ENCODE results near the gene TPCN1. TPM values are rescaled to one million over a fixed set of nuclear protein-coding genes. Genes with fewer than 3 reads are reported as not detected.

Gene TPCN1
- total RNA-seq, 4 donors from 2014 or later = 29.4 to 52.0 (median 33.5) TPM

DNA sequence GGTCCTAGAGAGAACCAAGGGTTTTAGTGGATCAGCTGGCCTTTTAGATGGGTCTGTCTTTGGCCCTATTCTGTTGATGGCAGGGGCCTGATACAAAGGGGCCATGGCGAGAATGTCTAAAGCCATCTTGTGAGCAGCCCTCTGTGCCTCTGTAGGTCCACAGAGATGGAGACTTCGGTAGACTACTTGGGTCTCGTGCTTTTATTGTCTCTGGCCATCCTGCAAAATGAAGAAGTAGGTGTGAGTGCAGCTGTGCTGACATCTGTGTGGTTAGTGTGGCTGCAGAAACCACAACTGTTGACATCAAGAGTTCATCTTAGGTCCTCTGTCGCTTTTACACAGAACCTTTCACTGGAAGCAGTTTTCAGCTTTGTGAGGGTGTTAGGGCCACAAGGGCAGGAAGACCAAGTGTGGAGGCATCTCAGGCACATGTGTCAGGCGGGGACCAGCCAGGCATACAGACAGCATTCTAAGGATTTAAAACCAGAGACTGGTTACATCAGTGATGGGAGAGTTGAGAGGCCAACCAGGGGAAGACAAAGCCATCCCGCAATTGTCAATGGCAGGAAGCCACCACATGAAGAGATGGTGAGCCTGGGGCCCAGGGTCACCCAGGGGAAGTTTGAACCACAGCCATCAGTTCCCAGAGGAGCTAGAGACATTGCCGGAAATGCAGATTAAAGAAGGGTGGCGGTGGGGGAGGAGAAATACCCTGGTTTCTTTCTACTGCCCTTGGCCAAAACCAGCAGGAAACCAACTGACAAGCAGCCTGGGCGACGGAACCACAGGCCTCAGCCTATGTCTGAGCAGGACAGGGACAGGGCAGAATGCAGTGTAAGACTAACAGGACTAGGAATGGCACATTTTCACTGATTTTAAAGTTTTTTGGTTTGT lies 13.0 kb upstream of the TPCN1 start:
- DNase-seq (ENCODE audit: low spot score) (no peak), ATAC-seq (ENCODE audit: low FRiP score) (no peak)
- TF ChIP-seq, protein P1, sequence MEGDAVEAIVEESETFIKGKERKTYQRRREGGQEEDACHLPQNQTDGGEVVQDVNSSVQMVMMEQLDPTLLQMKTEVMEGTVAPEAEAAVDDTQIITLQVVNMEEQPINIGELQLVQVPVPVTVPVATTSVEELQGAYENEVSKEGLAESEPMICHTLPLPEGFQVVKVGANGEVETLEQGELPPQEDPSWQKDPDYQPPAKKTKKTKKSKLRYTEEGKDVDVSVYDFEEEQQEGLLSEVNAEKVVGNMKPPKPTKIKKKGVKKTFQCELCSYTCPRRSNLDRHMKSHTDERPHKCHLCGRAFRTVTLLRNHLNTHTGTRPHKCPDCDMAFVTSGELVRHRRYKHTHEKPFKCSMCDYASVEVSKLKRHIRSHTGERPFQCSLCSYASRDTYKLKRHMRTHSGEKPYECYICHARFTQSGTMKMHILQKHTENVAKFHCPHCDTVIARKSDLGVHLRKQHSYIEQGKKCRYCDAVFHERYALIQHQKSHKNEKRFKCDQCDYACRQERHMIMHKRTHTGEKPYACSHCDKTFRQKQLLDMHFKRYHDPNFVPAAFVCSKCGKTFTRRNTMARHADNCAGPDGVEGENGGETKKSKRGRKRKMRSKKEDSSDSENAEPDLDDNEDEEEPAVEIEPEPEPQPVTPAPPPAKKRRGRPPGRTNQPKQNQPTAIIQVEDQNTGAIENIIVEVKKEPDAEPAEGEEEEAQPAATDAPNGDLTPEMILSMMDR (IDR thresholded peaks at IDR 0.05) = no peak

GRCh38 chr12:113211160-113211559 lies 10.1 kb upstream of the TPCN1 start:
- DNase-seq (ENCODE audit: low spot score) (no peak), ATAC-seq (ENCODE audit: low FRiP score) (no peak)
- TF ChIP-seq, protein P1 (IDR thresholded peaks at IDR 0.05) = no peak

GRCh38 chr12:113214895-113215400 lies 6.3 kb upstream of the TPCN1 start:
- peak; percentile 87 for ATAC-seq (ENCODE audit: low FRiP score)
- TF ChIP-seq, protein P1 (IDR thresholded peaks at IDR 0.05) = no peak
- DNase-seq (ENCODE audit: low spot score) = no peak

- ATAC-seq (ENCODE audit: low FRiP score) (no peak), DNase-seq (ENCODE audit: low spot score) (no peak)
- TF ChIP-seq, protein P1 (IDR thresholded peaks at IDR 0.05) = no peak
These were observed 5.2 kb upstream of the TPCN1 start for GRCh38 chr12:113216027-113216426.

DNA sequence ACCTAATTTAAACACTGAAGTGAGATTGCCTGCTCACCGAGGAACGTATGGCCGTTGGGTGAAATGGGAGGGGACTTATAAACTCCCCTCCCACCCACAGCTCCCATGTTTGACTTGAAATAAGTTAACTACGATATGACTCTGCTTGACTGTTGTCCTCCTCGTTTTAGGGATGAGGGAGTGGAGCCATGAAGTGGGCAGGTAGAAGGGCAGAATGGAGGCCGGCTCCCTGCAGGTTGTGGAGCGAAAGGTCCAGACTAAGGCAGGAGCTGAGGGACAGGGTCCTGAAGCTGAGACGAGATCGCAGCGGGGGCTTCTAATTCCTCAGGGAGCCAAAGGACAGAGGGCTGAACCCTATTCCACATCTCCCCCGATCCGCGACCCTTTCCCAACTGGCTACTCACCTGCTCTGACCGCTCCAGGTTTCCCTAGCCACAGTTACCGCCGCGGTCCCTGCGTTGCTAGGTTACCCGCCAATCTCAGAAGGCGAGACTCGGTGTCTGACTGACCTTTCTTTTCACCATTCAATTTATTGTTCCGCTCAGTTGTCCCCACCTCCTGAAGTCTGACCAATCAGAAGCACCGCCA lies 577 bp upstream of the TPCN1 start:
- DNase-seq (ENCODE audit: low spot score) (no peak), ATAC-seq (ENCODE audit: low FRiP score) (no peak)
- TF ChIP-seq, protein P1 (IDR thresholded peaks at IDR 0.05) = no peak

- ATAC-seq (ENCODE audit: low FRiP score) = no peak
- TF ChIP-seq, protein P1 (IDR thresholded peaks at IDR 0.05) = no peak
- no peak for DNase-seq (ENCODE audit: low spot score)
These were observed 899 bp downstream of the TPCN1 start for GRCh38 chr12:113221997-113222729.

All from omental fat pad (tissue), 4 donors.